GM23338 (cell line): Measurements from ENCODE around the gene ABHD6. TPM values are rescaled to one million over a fixed set of nuclear protein-coding genes. Genes with fewer than 3 reads are reported as not detected.

ENCODE experiments used
- ATAC-seq: fragments of 200-7000 bp; cut with Tn5 transposase; 3 replicates; pipeline ENCODE4 v1.9.1; 2020
- DNase-seq: peaks from one replicate; pipeline ENCODE4 v3.0.0-alpha.2; 2015; ENCODE audit warnings: low spot score
- H2AFZ ChIP-seq: fragments of 200-600 bp; sonication (generic); 2 replicates; pipeline ENCODE4 v1.8.0; 2016; ENCODE audit warnings: antibody characterized with exemption, mild to moderate bottlenecking, moderate library complexity
- H3F3A ChIP-seq: fragments of 200-600 bp; sonication (generic); replicated peaks from 2 replicates; pipeline ENCODE4 v1.8.0; 2017; ENCODE audit warnings: antibody characterized with exemption, mixed run types, low read depth
- H3K27ac ChIP-seq: fragments of 200-600 bp; sonication (generic); 2 replicates; pipeline ENCODE4 v1.6.1; 2016; ENCODE audit warnings: low read depth
- H3K27me3 ChIP-seq: fragments of 200-600 bp; sonication (generic); 2 replicates; pipeline ENCODE4 v1.8.0; 2016; ENCODE audit warnings: mild to moderate bottlenecking, mixed run types, moderate library complexity; ENCODE audit not compliant: insufficient read depth
- H3K36me3 ChIP-seq: fragments of 200-600 bp; sonication (generic); 2 replicates; pipeline ENCODE4 v1.8.0; 2016; ENCODE audit warnings: mild to moderate bottlenecking; ENCODE audit not compliant: insufficient read depth
- H3K4me1 ChIP-seq: fragments of 200-600 bp; sonication (generic); 2 replicates; pipeline ENCODE4 v1.8.0; 2016; ENCODE audit warnings: mild to moderate bottlenecking, moderate library complexity; ENCODE audit not compliant: insufficient read depth
- H3K4me2 ChIP-seq: fragments of 200-600 bp; sonication (generic); 2 replicates; pipeline ENCODE4 v1.7.1; 2017; ENCODE audit warnings: mixed run types
- H3K4me3 ChIP-seq: fragments of 200-600 bp; sonication (generic); 2 replicates; pipeline ENCODE4 v1.6.1; 2016; ENCODE audit warnings: mixed run types
- H3K79me2 ChIP-seq: fragments of 200-600 bp; sonication (generic); replicated peaks from 2 replicates; pipeline ENCODE4 v1.8.0; 2017; ENCODE audit warnings: mild to moderate bottlenecking; ENCODE audit not compliant: insufficient read depth
- H3K9me2 ChIP-seq: fragments of 200-600 bp; sonication (generic); 2 replicates; pipeline ENCODE4 v1.8.0; 2017; ENCODE audit not compliant: insufficient read depth
- H4K20me1 ChIP-seq: fragments of 200-600 bp; sonication (generic); replicated peaks from 2 replicates; pipeline ENCODE4 v1.8.0; 2017; ENCODE audit warnings: mild to moderate bottlenecking; ENCODE audit not compliant: insufficient read depth
- H3K27ac Mint-ChIP-seq: 2 replicates; pipeline ENCODE4 v1.8.0; 2020; ENCODE audit warnings: inconsistent platforms, mild to moderate bottlenecking, moderate library complexity, mixed read lengths
- H3K27me3 Mint-ChIP-seq: 3 replicates; pipeline ENCODE4 v1.8.0; 2022; ENCODE audit warnings: low read depth, mild to moderate bottlenecking, moderate library complexity, mixed read lengths, inconsistent platforms; ENCODE audit not compliant: insufficient read depth, poor library complexity
- H3K36me3 Mint-ChIP-seq: 3 replicates; pipeline ENCODE4 v1.8.0; 2021; ENCODE audit warnings: low read depth, mild to moderate bottlenecking, inconsistent platforms, moderate library complexity, mixed read lengths
- H3K4me1 Mint-ChIP-seq: 3 replicates; pipeline ENCODE4 v1.8.0; 2020; ENCODE audit warnings: mild to moderate bottlenecking, inconsistent platforms, mixed read lengths
- H3K4me3 Mint-ChIP-seq: 3 replicates; pipeline ENCODE4 v1.8.0; 2021; ENCODE audit warnings: moderate library complexity, mild to moderate bottlenecking, inconsistent platforms, mixed read lengths
- H3K9me3 Mint-ChIP-seq: 3 replicates; pipeline ENCODE4 v1.8.0; 2020; ENCODE audit warnings: moderate library complexity, mild to moderate bottlenecking, inconsistent platforms, mixed read lengths
- CREB1 ChIP-seq: fragments of 250-450 bp; sonication (Bioruptor Pico); IDR thresholded peaks from 2 replicates; pipeline ENCODE4 v1.5.0; 2020; ENCODE audit warnings: low read depth, mild to moderate bottlenecking, moderate library complexity
- EZH2 ChIP-seq: fragments of 200-600 bp; sonication (generic); IDR thresholded peaks from one replicate; pipeline ENCODE4 v1.8.0; 2017; ENCODE audit warnings: antibody characterized with exemption, mild to moderate bottlenecking, low read depth; ENCODE audit not compliant: unreplicated experiment
- EZH2phosphoT487 ChIP-seq: fragments of 200-600 bp; sonication (generic); IDR thresholded peaks from one replicate; pipeline ENCODE4 v1.8.1; 2018; ENCODE audit warnings: antibody characterized with exemption; ENCODE audit not compliant: unreplicated experiment
- JUNB ChIP-seq: IDR thresholded peaks from one replicate; pipeline ENCODE4 v1.6.1; 2016; ENCODE audit warnings: antibody characterized with exemption; ENCODE audit not compliant: unreplicated experiment
- NANOG ChIP-seq: IDR thresholded peaks from 2 replicates; pipeline ENCODE4 v1.6.1; 2016; ENCODE audit warnings: antibody characterized with exemption, borderline replicate concordance
- STAT1 ChIP-seq: IDR thresholded peaks from one replicate; pipeline ENCODE4 v1.6.1; 2016; ENCODE audit warnings: antibody characterized with exemption; ENCODE audit not compliant: unreplicated experiment
- ZNF114 ChIP-seq: fragments of 250-450 bp; sonication (Bioruptor Pico); IDR thresholded peaks from 2 replicates; pipeline ENCODE4 v1.5.0; 2020; ENCODE audit warnings: mild to moderate bottlenecking, moderate library complexity
- ZNF331 ChIP-seq: fragments of 250-450 bp; sonication (Bioruptor Pico); IDR thresholded peaks from 2 replicates; pipeline ENCODE4 v1.5.0; 2020; ENCODE audit warnings: low read depth, mild to moderate bottlenecking, moderate library complexity
- polyA plus RNA-seq: library from polyadenylated mRNA; unstranded; fragments of >200 nt; fragmentation: Nextera tagmentation; extraction: Ambion mirVana; gene quantifications from 2 replicates; pipeline ENCODE4 v1.2.1, GENCODE V29; 2016
- total RNA-seq: library from RNA; depleted of rRNA; stranded (reverse); fragments of >200 nt; shearing (Covaris generic); gene quantifications from 2 replicates; pipeline ENCODE4 v1.2.3, GENCODE V29; 2014
- TF ChIP-seq, protein P1 (sequence below): IDR thresholded peaks from 2 replicates; pipeline ENCODE4 v1.6.1; 2016; ENCODE audit warnings: antibody characterized with exemption
- TF ChIP-seq, protein P2 (sequence below): IDR thresholded peaks from one replicate; pipeline ENCODE4 v1.6.1; 2018; ENCODE audit warnings: antibody characterized with exemption; ENCODE audit not compliant: unreplicated experiment
- TF ChIP-seq, protein P3 (sequence below), 2 experiments: fragments of 200-600 bp in 1 of 2; sonication (generic) in 1 of 2; conservative IDR thresholded peaks; 2 replicates each; pipeline versions ENCODE4 v1.5.1 to v1.6.1; 2016 to 2017; ENCODE audit warnings: antibody characterized with exemption in 2 of 2, low read depth in 2 of 2, mild to moderate bottlenecking in 2 of 2, moderate library complexity in 1 of 2

Gene ABHD6
- total and polyA plus RNA-seq, 2 experiments from 2014 or later: 3.7 to 5.5 TPM

DNA sequence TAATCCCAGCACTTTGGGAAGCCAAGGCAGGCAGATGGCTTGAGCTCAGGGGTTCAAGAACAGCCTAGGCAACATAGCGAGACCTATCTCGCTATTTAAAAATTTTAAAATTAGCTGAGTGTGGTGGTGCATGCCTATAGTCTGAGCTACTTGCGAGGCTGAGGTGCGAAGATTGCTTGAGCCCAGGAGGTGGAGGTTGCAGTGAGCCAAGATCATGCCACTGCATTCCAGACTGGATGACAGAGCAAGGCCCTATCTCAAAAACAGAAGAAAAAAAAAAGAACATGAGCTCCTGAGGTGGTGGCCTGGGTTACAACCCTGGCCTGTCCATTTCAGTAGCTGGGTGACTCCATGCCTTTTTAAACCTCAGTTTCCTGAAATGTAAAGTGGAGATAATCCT is 34.1 kb upstream of the ABHD6 start:
- TF ChIP-seq EZH2phosphoT487 (no peak), EZH2 (no peak), STAT1 (no peak), ZNF331 (CRISPR knock-in tag) (no peak)
- TF ChIP-seq, protein P1, sequence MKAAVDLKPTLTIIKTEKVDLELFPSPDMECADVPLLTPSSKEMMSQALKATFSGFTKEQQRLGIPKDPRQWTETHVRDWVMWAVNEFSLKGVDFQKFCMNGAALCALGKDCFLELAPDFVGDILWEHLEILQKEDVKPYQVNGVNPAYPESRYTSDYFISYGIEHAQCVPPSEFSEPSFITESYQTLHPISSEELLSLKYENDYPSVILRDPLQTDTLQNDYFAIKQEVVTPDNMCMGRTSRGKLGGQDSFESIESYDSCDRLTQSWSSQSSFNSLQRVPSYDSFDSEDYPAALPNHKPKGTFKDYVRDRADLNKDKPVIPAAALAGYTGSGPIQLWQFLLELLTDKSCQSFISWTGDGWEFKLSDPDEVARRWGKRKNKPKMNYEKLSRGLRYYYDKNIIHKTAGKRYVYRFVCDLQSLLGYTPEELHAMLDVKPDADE: no peak
- no peak for ATAC-seq
- no peaks in the 10 kb centered on the region for H4K20me1 ChIP-seq

DNA sequence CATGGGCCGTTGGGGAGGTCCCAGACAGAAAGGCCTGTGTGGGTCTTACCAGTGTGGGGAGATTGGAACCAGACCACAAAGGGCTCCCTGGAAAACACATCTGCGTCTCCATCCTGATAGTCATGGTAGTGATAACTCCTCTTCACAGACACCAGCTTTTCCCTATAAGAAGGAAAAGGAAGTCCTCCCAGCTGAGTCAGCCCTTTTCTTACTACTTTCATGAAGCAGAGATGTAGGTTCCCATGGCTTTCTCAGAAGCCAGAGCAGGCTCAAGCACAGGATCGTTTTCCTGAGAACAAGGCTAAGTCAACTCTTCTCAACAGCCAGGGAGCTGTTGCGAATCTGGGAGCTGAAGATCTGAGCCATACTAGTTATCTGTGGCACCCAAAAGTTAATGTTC is 32.9 kb upstream of the ABHD6 start:
- H3K27me3 Mint-ChIP-seq: peaks cover 3% of the 10 kb centered on the region
- no peaks in the 10 kb centered on the region for H3K36me3 Mint-ChIP-seq
- DNase-seq: no peak
- Histone ChIP-seq H3F3A (no peaks in the 10 kb centered on the region), H3K27ac (no peak overlapping the region), H3K4me1 (no peaks in the 10 kb centered on the region), H3K79me2 (no peaks in the 10 kb centered on the region), H4K20me1 (no peaks in the 10 kb centered on the region), H3K27me3 (no peaks in the 10 kb centered on the region), H3K4me2 (no peak overlapping the region), H3K4me3 (no peak overlapping the region), H3K36me3 (no peaks in the 10 kb centered on the region), H2AFZ (no peak overlapping the region), H3K9me2 (peaks cover 7% of the 10 kb centered on the region; the same call in 1 of the 2 replicates)
- no peak for ATAC-seq
- H3K4me3 Mint-ChIP-seq: no peak overlapping the region
- no peak overlapping the region for H3K27ac Mint-ChIP-seq
- 0 out of 3 replicates have a peak, but pooled peaks cover 6% of the 10 kb centered on the region for H3K9me3 Mint-ChIP-seq
- H3K4me1 Mint-ChIP-seq: no peaks in the 10 kb centered on the region
- TF ChIP-seq ZNF114 (CRISPR knock-in tag): no peak
- TF ChIP-seq EZH2: no peak
- TF ChIP-seq, protein P1: no peak

More for the DNA sequence above, 34.1 kb upstream of the ABHD6 start:
- H3K4me1 ChIP-seq: no peaks in the 10 kb centered on the region
- no peak overlapping the region for H3K4me2 ChIP-seq
- Mint-ChIP-seq H3K36me3 (no peaks in the 10 kb centered on the region), H3K4me3 (no peak overlapping the region), H3K27ac (no peak overlapping the region; the same call in 1 of the 2 replicates), H3K4me1 (no peaks in the 10 kb centered on the region), H3K27me3 (peaks cover 3% of the 10 kb centered on the region), H3K9me3 (0 out of 3 replicates have a peak, but pooled peaks cover 6% of the 10 kb centered on the region)
- DNase-seq: no peak
- no peaks in the 10 kb centered on the region for H3K9me2 ChIP-seq
- no peaks in the 10 kb centered on the region for H3K79me2 ChIP-seq
- no peak overlapping the region for H2AFZ ChIP-seq
- no peaks in the 10 kb centered on the region for H3K36me3 ChIP-seq
- no peaks in the 10 kb centered on the region for H3F3A ChIP-seq
- no peak overlapping the region for H3K27ac ChIP-seq
- H3K4me3 ChIP-seq: no peak overlapping the region
- H3K27me3 ChIP-seq: no peaks in the 10 kb centered on the region

DNA sequence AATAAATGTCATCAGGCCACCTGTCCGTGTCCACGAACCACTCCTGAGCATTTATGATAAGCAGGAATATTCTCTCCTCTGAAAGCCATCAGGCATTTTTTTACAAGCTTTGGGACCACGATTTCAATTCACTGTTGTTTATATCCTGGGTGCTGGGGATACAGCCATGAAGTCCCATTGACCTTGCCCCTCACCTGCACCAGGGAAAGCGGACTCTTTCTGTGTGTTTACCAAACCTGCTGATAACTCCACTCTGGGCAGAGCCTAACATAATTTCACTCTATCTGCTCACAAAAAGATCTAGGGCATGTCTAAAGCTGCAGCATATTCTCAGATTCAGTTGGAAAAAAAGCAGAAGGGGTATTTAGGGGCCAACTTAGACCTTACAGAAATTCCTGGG is 31.6 kb upstream of the ABHD6 start:
- no peak for ATAC-seq
- Histone ChIP-seq H3K27ac (no peak overlapping the region), H4K20me1 (no peaks in the 10 kb centered on the region), H3K79me2 (no peaks in the 10 kb centered on the region), H3K4me3 (no peak overlapping the region), H3K27me3 (no peaks in the 10 kb centered on the region), H3F3A (no peaks in the 10 kb centered on the region), H3K9me2 (peaks cover 7% of the 10 kb centered on the region; the same call in 1 of the 2 replicates), H2AFZ (no peak overlapping the region), H3K36me3 (no peaks in the 10 kb centered on the region), H3K4me1 (no peaks in the 10 kb centered on the region), H3K4me2 (no peak overlapping the region)
- H3K27me3 Mint-ChIP-seq: peaks cover 3% of the 10 kb centered on the region
- H3K4me3 Mint-ChIP-seq: no peak overlapping the region
- H3K9me3 Mint-ChIP-seq: 0 out of 3 replicates have a peak, but pooled peaks cover 6% of the 10 kb centered on the region
- H3K4me1 Mint-ChIP-seq: no peaks in the 10 kb centered on the region
- no peak overlapping the region for H3K27ac Mint-ChIP-seq
- H3K36me3 Mint-ChIP-seq: no peaks in the 10 kb centered on the region
- DNase-seq: no peak
- TF ChIP-seq STAT1 (no peak), NANOG (no peak), CREB1 (CRISPR knock-in tag) (no peak), ZNF114 (CRISPR knock-in tag) (no peak), JUNB (no peak)
- TF ChIP-seq, protein P2, sequence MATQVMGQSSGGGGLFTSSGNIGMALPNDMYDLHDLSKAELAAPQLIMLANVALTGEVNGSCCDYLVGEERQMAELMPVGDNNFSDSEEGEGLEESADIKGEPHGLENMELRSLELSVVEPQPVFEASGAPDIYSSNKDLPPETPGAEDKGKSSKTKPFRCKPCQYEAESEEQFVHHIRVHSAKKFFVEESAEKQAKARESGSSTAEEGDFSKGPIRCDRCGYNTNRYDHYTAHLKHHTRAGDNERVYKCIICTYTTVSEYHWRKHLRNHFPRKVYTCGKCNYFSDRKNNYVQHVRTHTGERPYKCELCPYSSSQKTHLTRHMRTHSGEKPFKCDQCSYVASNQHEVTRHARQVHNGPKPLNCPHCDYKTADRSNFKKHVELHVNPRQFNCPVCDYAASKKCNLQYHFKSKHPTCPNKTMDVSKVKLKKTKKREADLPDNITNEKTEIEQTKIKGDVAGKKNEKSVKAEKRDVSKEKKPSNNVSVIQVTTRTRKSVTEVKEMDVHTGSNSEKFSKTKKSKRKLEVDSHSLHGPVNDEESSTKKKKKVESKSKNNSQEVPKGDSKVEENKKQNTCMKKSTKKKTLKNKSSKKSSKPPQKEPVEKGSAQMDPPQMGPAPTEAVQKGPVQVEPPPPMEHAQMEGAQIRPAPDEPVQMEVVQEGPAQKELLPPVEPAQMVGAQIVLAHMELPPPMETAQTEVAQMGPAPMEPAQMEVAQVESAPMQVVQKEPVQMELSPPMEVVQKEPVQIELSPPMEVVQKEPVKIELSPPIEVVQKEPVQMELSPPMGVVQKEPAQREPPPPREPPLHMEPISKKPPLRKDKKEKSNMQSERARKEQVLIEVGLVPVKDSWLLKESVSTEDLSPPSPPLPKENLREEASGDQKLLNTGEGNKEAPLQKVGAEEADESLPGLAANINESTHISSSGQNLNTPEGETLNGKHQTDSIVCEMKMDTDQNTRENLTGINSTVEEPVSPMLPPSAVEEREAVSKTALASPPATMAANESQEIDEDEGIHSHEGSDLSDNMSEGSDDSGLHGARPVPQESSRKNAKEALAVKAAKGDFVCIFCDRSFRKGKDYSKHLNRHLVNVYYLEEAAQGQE: no peak
- TF ChIP-seq, protein P3, sequence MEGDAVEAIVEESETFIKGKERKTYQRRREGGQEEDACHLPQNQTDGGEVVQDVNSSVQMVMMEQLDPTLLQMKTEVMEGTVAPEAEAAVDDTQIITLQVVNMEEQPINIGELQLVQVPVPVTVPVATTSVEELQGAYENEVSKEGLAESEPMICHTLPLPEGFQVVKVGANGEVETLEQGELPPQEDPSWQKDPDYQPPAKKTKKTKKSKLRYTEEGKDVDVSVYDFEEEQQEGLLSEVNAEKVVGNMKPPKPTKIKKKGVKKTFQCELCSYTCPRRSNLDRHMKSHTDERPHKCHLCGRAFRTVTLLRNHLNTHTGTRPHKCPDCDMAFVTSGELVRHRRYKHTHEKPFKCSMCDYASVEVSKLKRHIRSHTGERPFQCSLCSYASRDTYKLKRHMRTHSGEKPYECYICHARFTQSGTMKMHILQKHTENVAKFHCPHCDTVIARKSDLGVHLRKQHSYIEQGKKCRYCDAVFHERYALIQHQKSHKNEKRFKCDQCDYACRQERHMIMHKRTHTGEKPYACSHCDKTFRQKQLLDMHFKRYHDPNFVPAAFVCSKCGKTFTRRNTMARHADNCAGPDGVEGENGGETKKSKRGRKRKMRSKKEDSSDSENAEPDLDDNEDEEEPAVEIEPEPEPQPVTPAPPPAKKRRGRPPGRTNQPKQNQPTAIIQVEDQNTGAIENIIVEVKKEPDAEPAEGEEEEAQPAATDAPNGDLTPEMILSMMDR (conservative IDR thresholded peaks at IDR 0.05; ENCODE audit: low read depth in 2 of 2): no peak
